GM12878 (cell line): ENCODE measurements around the gene TMEM132C. TPM values are rescaled to one million over a fixed set of nuclear protein-coding genes. Genes with fewer than 3 reads are reported as not detected.

ENCODE experiments used
- ATAC-seq: fragments of 200-7000 bp; cut with Tn5 transposase; 3 replicates; pipeline ENCODE4 v1.9.1; 2020; ENCODE audit warnings: mild to moderate bottlenecking, moderate library complexity
- BruUV-seq: library from RNA; stranded (reverse); fragments of 400-500 nt; replicated peaks from 2 replicates; lab custom pipeline; 2021; lab: Mats Ljungman, UMichigan
- CTCF ChIA-PET: fragments of 300-600 bp; sonication (Branson Sonifier 250); formaldehyde crosslinking; extraction: SDS; loops from one replicate; lab custom pipeline; 2021; ENCODE audit warnings: inconsistent platforms; lab: Yijun Ruan, JAX
- POLR2A ChIA-PET: fragments of 350-600 bp; formaldehyde crosslinking; extraction: SDS; loops from one replicate; lab custom pipeline; 2021; ENCODE audit warnings: inconsistent platforms; lab: Charles Lee
- RAD21 ChIA-PET: fragments of 300-600 bp; sonication (Branson Sonifier 250); formaldehyde crosslinking; loops from one replicate; lab custom pipeline; 2023; ENCODE audit warnings: antibody characterized with exemption; ENCODE audit not compliant: unreplicated experiment; lab: Charles Lee
- SMC1A ChIA-PET: fragments of 300-600 bp; sonication (Branson Sonifier 250); formaldehyde crosslinking; loops from one replicate; lab custom pipeline; 2023; ENCODE audit not compliant: unreplicated experiment, uncharacterized antibody; lab: Charles Lee
- DNase-seq: peaks from one replicate; pipeline ENCODE4 v3.0.0-alpha.2; 2011; ENCODE audit warnings: low read depth, low spot score
- FAIRE-seq: peaks from 3 replicates; lab custom pipeline; 2011; peaks lifted over from hg19 to GRCh38; lab: Jason Lieb, UNC
- H2AFZ ChIP-seq: 2 replicates; pipeline ENCODE4 v1.6.0; 2011; ENCODE audit warnings: low read depth, low read length, control low read depth; ENCODE audit not compliant: control insufficient read depth
- H3K27ac ChIP-seq: 2 replicates; pipeline ENCODE4 v1.5.1; 2011; ENCODE audit warnings: control low read depth; ENCODE audit not compliant: control insufficient read depth, insufficient read depth
- H3K27me3 ChIP-seq, 2 experiments: replicated peaks in 1 of 2; 2 replicates each; pipeline versions ENCODE4 v1.6.0 to v1.6.1; 2011; ENCODE audit warnings: low read length in 1 of 2; ENCODE audit not compliant: control insufficient read depth in 2 of 2, insufficient read depth in 2 of 2
- H3K36me3 ChIP-seq, 2 experiments: 2 replicates each; pipeline ENCODE4 v1.5.1; 2011; ENCODE audit warnings: low read length in 1 of 2; ENCODE audit not compliant: control insufficient read depth in 2 of 2, insufficient read depth in 2 of 2
- H3K4me1 ChIP-seq: 2 replicates; pipeline ENCODE4 v1.6.1; 2011; ENCODE audit warnings: mild to moderate bottlenecking, low read length, moderate library complexity, mixed read lengths; ENCODE audit not compliant: control insufficient read depth, insufficient read depth
- H3K4me2 ChIP-seq: 2 replicates; pipeline ENCODE4 v1.6.0; 2011; ENCODE audit warnings: control low read depth; ENCODE audit not compliant: control insufficient read depth, insufficient read depth
- H3K4me3 ChIP-seq: fragments of 200-600 bp; sonication (generic); 2 replicates; pipeline ENCODE4 v1.5.1; 2016
- H3K79me2 ChIP-seq: 2 replicates; pipeline ENCODE4 v1.6.0; 2011; ENCODE audit warnings: low read length; ENCODE audit not compliant: control insufficient read depth, insufficient read depth
- H3K9ac ChIP-seq: 2 replicates; pipeline ENCODE4 v1.8.0; 2011; ENCODE audit warnings: low read length, control low read depth, mixed read lengths; ENCODE audit not compliant: control insufficient read depth, insufficient read depth
- H3K9me3 ChIP-seq: replicated peaks from 3 replicates; pipeline ENCODE4 v1.5.1; 2011; ENCODE audit warnings: mild to moderate bottlenecking, low read length; ENCODE audit not compliant: control insufficient read depth, insufficient read depth
- H4K20me1 ChIP-seq: 2 replicates; pipeline ENCODE4 v1.6.0; 2011; ENCODE audit not compliant: control insufficient read depth, insufficient read depth
- BCL11A ChIP-seq: IDR thresholded peaks from 2 replicates; pipeline ENCODE4 v1.6.1; 2011; ENCODE audit warnings: low read depth, low read length
- BHLHE40 ChIP-seq, 2 experiments: fragments of 450-650 bp in 1 of 2; IDR thresholded peaks; 2 replicates each; pipeline ENCODE4 v1.6.1; 2011 to 2017; ENCODE audit warnings: low read depth in 2 of 2, borderline replicate concordance in 1 of 2, improper control_type of control experiment in 1 of 2, low read length in 1 of 2, mild to moderate bottlenecking in 1 of 2
- CEBPB ChIP-seq, 2 experiments: fragments of 150-350 bp in 1 of 2; IDR thresholded peaks; 2 replicates each; pipeline ENCODE4 v1.6.1; 2012 to 2014; ENCODE audit warnings: low read depth in 2 of 2, low read length in 2 of 2, borderline replicate concordance in 1 of 2, inconsistent platforms in 1 of 2
- CHD1 ChIP-seq: IDR thresholded peaks from 2 replicates; pipeline ENCODE4 v1.6.1; 2012; ENCODE audit warnings: low read depth, low read length, improper control_type of control experiment
- E4F1 ChIP-seq: fragments of 450-650 bp; IDR thresholded peaks from 2 replicates; pipeline ENCODE4 v1.6.1; 2018; ENCODE audit warnings: borderline replicate concordance, mild to moderate bottlenecking; ENCODE audit not compliant: partially characterized antibody
- EP300 ChIP-seq, 2 experiments: fragments of 150-350 bp in 1 of 2; IDR thresholded peaks; 2 replicates each; pipeline ENCODE4 v1.6.1; 2011 to 2012; ENCODE audit warnings: low read depth in 2 of 2, low read length in 2 of 2, borderline replicate concordance in 1 of 2, improper control_type of control experiment in 1 of 2, inconsistent platforms in 1 of 2; ENCODE audit not compliant: control insufficient read depth in 1 of 2
- FOXM1 ChIP-seq: IDR thresholded peaks from 2 replicates; pipeline ENCODE4 v1.6.1; 2012; ENCODE audit warnings: low read depth, mild to moderate bottlenecking, inconsistent platforms, low read length, moderate library complexity
- HDAC2 ChIP-seq: fragments of 200-600 bp; sonication (generic); IDR thresholded peaks from 2 replicates; pipeline ENCODE4 v1.6.1; 2017
- IKZF1 ChIP-seq: fragments of 450-650 bp; conservative IDR thresholded peaks from 2 replicates; pipeline ENCODE4 v1.6.1; 2017; ENCODE audit warnings: antibody characterized with exemption, mild to moderate bottlenecking
- NFYA ChIP-seq: IDR thresholded peaks from 2 replicates; pipeline ENCODE4 v1.6.1; 2011; ENCODE audit warnings: low read depth, mild to moderate bottlenecking, low read length, improper control_type of control experiment, borderline replicate concordance
- SREBF1 ChIP-seq: IDR thresholded peaks from 2 replicates; pipeline ENCODE4 v1.6.1; 2012; ENCODE audit warnings: mild to moderate bottlenecking, low read length
- ZBED1 ChIP-seq: IDR thresholded peaks from 2 replicates; pipeline ENCODE4 v1.6.1; 2016; ENCODE audit warnings: borderline replicate concordance
- ZNF207 ChIP-seq: fragments of 450-650 bp; IDR thresholded peaks from 2 replicates; pipeline ENCODE4 v1.6.1; 2014; ENCODE audit warnings: antibody characterized with exemption, mild to moderate bottlenecking, borderline replicate concordance
- ZNF274 ChIP-seq: IDR thresholded peaks from one replicate; pipeline ENCODE4 v1.8.0; 2011; ENCODE audit not compliant: insufficient read length, insufficient read depth
- WGBS: methylation state at CpG from one replicate; pipeline ENCODE4 v1.1.6; 2016; ENCODE audit warnings: low lambda C conversion rate; ENCODE audit not compliant: insufficient replicate concordance, insufficient coverage; ENCODE audit errors: missing lambda C conversion rate; 5-methylcytosine and 5-hydroxymethylcytosine counted together
- in situ Hi-C: fragments of 300-500 bp; cut with MboI; formaldehyde crosslinking; loops from 9 replicates; pipeline ENCODE4 v1.14.3; 2018; ENCODE audit warnings: mixed read lengths
- intact Hi-C: fragments of 100-400 bp; cut with micrococcal nuclease; formaldehyde crosslinking; loops from one replicate; pipeline ENCODE4 v1.14.2; 2022; ENCODE audit not compliant: unreplicated experiment
- polyA plus RNA-seq, 11 experiments: library from polyadenylated mRNA; depleted of rRNA in 4 of 11; unstranded in 6 of 11; stranded (reverse) in 5 of 11; fragments of >200 nt; fragmentation: Nextera tagmentation in 4 of 11; fragmentation: Illumina TruSeq in 1 of 11; extraction: Ambion mirVana in 4 of 11; extraction: Trizol in 1 of 11; gene quantifications; 1 replicate in 1 of 11; 2 replicates in 10 of 11; pipeline versions ENCODE4 v1.2.1 to v1.2.3, GENCODE V29; 2011 to 2016; ENCODE audit warnings: inconsistent platforms in 2 of 11, missing spikeins in 2 of 11, low read depth in 1 of 11
- total RNA-seq, 4 experiments: library from RNA; depleted of rRNA in 3 of 4; stranded (reverse); fragments of >200 nt in 3 of 4; fragmentation: Illumina TruSeq in 1 of 4; extraction: Trizol in 1 of 4; gene quantifications; 2 replicates each; pipeline versions ENCODE4 v1.2.1 to v1.2.3, GENCODE V29; 2013 to 2021

TMEM132C gene
- total and polyA plus RNA-seq, 10 of the 15 experiments (the other 5 are each of a cell fraction or from before 2014, with no cell fraction given), result not detected

- no peak; the same call in 2 of the 3 replicates for ATAC-seq
Measured at GRCh38 chr12:128543460-128543859, 276.5 kb downstream of the TMEM132C start.

More at GRCh38 chr12:128543460-128543859, 276.5 kb downstream of the TMEM132C start:
- Histone ChIP-seq H3K36me3 (no peaks in the 10 kb centered on the region), H3K27me3 (no peaks in the 10 kb centered on the region), H3K9me3 (no peaks in the 10 kb centered on the region), H3K79me2 (no peaks in the 10 kb centered on the region), H3K9ac (no peak overlapping the region), H3K27ac (no peak overlapping the region), H3K4me3 (no peak overlapping the region), H4K20me1 (no peaks in the 10 kb centered on the region), H3K4me1 (no peaks in the 10 kb centered on the region), H2AFZ (no peak overlapping the region), H3K4me2 (no peak overlapping the region)
- ChIA-PET POLR2A (no interaction called here), CTCF (no interaction called here), SMC1A (interaction anchor here (1.2 kb wide), 1 partner anchor 284 kb away, joined by 3 read pairs; no protein-coding TSS in a partner anchor), RAD21 (no interaction called here)
- intact Hi-C loops (no loop called here), in situ Hi-C loops (no loop called here)
- no TSS peak for BruUV-seq
- DNase-seq, result no peak
- TF ChIP-seq CEBPB (IDR thresholded peaks at IDR 0.05; ENCODE audit: borderline replicate concordance in 1 of 2, low read depth in 2 of 2, low read length in 2 of 2) (no peak), E4F1 (no peak), BHLHE40 (IDR thresholded peaks at IDR 0.05; ENCODE audit: borderline replicate concordance in 1 of 2, low read depth in 2 of 2, low read length in 1 of 2) (no peak), FOXM1 (no peak), BCL11A (no peak), CHD1 (no peak), HDAC2 (no peak), NFYA (no peak), ZNF274 (no peak), EP300 (IDR thresholded peaks at IDR 0.05; ENCODE audit: borderline replicate concordance in 1 of 2, control insufficient read depth in 1 of 2, low read depth in 2 of 2, low read length in 2 of 2) (no peak), ZBED1 (no peak), IKZF1 (no peak), SREBF1 (no peak), ZNF207 (no peak)
- WGBS, result 26% methylated on average over 6 of the region's 6 CpGs
- FAIRE-seq, result no peak
